Loucy (cell line): ENCODE results near the gene YBX3.

Source experiments
- EZH2phosphoT487 ChIP-seq: fragments of 200-600 bp; IDR thresholded peaks from 2 replicates; pipeline ENCODE4 v1.6.1; 2018; ENCODE audit warnings: antibody characterized with exemption, mild to moderate bottlenecking, moderate library complexity, borderline replicate concordance
- TF ChIP-seq, protein P1 (sequence below): fragments of 200-600 bp; sonication (generic); conservative IDR thresholded peaks from 2 replicates; pipeline ENCODE4 v1.5.1; 2014; ENCODE audit warnings: mild to moderate bottlenecking, antibody characterized with exemption, low read length

DNA sequence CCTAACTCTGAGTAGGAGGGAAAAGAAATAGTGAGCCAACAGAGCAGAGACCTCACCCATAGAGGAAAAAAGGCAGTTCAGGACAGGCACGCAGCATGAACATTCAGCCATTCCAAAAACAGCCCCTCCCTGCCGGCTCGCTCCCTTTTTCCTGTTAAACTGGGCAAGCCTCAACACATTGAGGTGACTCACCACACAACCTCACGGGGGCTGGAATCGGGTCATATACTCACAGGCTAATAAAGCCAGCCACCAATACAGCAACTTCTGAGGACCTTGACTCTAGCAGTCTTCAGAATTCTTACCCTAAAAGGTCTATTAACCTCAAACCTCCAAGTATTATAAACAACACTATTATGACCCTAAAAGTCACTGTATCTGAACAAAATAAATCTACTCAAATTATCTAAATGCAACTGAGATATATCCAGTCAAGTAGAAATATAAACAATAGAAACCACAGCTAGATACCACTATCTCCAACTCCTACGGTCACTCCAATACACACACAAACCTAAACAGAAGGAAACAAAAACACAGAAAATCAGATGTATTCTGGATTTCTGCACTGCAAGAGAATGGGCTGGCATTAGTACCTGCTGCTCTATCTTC lies 6.3 kb downstream of the YBX3 start:
- TF ChIP-seq, protein P1, sequence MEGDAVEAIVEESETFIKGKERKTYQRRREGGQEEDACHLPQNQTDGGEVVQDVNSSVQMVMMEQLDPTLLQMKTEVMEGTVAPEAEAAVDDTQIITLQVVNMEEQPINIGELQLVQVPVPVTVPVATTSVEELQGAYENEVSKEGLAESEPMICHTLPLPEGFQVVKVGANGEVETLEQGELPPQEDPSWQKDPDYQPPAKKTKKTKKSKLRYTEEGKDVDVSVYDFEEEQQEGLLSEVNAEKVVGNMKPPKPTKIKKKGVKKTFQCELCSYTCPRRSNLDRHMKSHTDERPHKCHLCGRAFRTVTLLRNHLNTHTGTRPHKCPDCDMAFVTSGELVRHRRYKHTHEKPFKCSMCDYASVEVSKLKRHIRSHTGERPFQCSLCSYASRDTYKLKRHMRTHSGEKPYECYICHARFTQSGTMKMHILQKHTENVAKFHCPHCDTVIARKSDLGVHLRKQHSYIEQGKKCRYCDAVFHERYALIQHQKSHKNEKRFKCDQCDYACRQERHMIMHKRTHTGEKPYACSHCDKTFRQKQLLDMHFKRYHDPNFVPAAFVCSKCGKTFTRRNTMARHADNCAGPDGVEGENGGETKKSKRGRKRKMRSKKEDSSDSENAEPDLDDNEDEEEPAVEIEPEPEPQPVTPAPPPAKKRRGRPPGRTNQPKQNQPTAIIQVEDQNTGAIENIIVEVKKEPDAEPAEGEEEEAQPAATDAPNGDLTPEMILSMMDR: no peak
- TF ChIP-seq EZH2phosphoT487: no peak
